ENCODE data around the gene DUT.

The DUT gene

GRCh38 chr15:48371961-48372360 is 40.7 kb downstream of the DUT start:
- no peak for DNase-seq

- peak; percentile 42 for DNase-seq
These were observed 42.7 kb downstream of the DUT start for GRCh38 chr15:48373821-48374451.

DNA sequence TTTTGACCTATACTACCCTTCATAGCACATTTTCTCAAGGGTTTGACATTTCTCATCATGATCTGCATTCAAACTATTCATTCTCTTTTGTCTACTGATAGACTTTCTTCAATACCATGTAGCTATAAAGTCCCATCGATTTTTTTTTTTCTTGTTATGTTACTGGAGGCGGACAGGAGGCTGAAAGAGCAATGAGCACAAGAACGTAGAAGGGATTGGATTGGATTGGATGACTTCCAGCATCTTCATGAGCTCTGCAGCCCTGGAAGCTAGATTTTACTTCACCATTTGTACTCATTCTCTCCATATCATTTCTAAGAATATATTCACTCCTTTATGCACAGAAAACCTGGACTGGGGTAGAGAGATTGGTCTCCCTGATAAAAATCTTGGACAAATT is 43.2 kb downstream of the DUT start:
- no peak for DNase-seq

GRCh38 chr15:48375767-48376166 is 44.5 kb downstream of the DUT start:
- no peak for DNase-seq

GRCh38 chr15:48380198-48380597 is 49.0 kb downstream of the DUT start:
- DNase-seq = no peak

DNA sequence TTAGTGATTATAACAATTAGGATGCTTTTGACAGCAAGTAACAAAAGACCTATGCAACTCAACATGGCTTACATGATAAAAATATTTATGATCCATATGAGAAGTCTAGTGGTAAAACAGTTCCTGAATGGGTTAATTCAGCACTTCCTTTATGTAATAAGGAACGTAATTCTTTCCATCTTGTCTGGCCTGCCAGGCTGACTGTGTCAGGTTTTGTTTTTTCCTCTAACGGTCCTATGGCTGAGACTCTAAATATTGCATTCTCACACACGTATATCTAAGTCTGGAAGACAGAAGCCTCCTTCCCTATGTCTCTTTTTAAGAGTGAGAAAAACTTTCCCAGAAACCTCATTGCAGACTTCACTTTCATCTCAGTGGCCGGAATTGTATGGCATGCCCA is 50.6 kb downstream of the DUT start:
- no peak for DNase-seq

- no peak for DNase-seq
These were observed 51.8 kb downstream of the DUT start for GRCh38 chr15:48383031-48383430.

GRCh38 chr15:48384616-48385015 is 53.4 kb downstream of the DUT start:
- DNase-seq = no peak

DNA sequence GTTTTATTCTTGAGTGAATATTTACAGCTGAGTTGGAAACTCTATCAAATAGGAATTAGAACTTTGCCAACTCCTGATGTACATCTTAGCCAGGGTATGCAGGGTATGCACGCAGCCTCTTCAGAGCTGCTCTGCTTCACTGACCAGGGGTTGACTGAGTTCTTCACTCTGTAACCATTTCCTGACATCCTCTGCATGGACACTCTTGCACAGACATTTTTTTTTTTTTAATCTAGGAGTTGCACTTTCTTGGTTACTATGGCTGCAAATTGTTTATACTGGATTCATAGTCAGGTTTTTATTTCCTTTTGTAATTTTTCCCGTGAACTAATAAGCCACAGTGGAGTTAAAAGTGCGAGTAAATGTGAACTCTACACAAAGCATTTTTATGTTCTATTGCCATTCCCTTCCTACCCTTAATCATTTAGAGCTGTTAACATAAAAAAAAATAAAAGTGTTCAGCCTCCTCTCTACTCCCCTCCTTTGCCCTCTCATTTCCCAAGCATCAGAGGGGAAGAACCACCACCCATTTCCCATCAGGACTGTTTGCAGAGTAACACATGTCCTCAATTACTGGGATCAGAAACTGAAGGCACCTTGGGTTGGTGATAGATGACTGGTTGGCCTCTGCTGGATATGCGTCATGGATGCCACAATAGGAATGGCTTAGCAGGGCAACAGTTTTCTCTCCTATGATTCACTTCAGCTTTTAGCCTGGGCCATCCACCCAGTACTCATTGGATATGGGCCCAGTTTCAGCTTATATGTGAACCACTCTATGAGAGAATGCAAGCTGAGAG is 54.0 kb downstream of the DUT start:
- no peak for DNase-seq

DNA sequence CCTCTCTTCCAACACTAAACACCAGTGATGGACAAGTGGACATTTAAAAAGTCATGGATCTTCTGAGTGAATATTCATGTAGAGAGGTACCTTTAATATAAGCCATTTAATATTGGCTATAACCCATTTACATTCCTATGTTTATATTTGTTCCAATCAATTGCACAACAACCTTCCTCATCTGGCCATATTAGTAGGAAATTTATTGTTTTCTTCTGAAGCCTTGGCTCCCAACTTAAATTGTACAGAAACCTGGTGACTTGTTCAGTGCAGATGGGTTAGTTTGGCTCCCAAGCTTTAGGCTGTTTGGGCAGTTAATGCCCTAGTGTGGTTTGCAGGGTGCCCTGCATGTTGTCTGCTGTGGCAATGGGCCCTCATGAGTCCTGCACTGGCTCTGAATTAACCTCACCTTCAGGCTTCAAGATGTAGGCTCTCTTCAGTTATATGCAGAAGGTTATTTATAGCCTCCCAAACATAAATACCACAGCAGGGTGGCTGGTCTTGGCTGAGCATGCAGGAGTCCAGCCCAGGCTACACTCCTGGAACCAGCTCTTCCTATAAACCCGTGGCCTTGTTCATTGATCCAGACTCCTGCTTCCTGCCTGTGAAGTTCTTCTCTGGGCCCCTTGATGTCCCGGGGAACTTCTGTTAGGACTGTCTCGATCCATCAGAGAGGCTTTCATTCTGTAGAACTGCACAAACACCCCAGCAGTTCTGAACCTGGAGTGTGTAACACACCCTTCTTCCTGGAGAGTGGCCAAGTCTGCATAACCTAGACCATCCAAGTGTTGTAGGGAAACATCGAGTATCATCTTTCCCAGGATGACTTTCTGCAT is 57.0 kb downstream of the DUT start:
- DNase-seq = no peak

- DNase-seq = no peak
These were observed 57.7 kb downstream of the DUT start for GRCh38 chr15:48388910-48389309.

DNA sequence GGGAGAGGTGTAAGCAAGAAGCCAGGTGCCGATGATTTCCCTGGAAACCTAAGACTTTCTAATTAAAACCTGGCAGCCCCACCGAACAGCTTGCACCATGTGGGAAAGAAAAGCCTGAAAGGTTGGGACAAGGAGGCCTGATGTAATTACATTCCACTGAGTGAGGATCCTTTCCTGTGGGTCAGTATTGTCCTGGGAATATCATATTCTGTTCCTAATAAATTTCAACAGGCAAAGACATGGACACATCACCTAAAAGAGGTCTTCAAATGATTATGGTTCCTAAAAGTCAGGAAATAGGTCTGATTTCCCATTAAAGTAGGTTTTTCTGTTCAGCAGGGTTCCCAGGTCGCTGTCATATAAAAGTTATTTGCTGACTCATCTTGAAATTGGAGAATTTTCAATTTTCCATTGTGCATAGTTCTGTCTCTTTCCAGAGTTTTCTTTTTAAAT is 58.5 kb downstream of the DUT start:
- DNase-seq = no peak

DNA sequence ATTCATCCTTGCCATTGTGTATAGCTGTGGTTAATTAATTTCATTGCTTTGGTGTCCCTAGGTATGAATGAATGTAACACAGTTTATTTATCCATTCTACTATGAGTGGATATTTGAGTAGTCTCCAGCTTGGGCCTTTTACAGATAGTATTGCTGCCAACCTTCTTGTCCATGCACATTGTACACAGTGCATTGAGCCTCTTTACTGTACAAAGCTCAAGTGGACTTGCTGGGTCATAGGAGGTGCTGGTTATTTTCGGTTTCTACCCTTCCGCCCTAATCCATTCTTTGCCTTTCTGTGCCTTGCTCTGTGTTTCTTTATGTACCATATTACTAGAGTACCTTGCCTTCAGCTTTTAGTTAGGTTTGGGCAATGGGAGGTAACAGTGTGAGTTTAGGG is 60.7 kb downstream of the DUT start:
- DNase-seq = no peak

DNA sequence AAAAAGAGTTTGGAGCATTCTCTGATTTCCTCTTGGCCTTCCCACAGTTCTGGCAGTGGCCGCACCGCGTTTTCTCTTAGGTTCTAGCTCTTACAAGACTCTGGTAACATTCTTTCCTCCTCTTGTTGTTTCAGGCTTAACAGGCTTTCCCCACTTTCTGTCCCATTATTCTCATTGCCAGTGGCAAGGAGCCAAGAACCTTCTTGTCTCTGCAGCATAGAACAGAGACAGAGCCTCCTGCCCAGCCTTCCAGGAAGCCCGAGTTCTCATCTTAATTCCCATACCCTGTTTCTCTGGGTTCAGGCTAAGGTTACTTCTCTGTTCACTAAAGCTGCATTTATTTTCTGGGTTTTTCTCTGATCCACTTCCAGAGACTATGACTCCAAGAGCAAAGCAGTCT is 61.1 kb downstream of the DUT start:
- DNase-seq = no peak

All from NCI-H82 (cell line).